Activated CD8-positive, alpha-beta memory T cell treated with anti-CD3 and anti-CD28 coated beads, Interleukin-2, amount 50 U/mL, for 48 hours (primary cell): ENCODE measurements around the gene TUNAR.
"Not testable (repeated sequence)": the region's sequence is repeated elsewhere in the genome, so short reads cannot be mapped to it uniquely, and the experiment has no call there.

Experiments used
- DNase-seq: peaks from one replicate; pipeline ENCODE4 v3.0.0-alpha.2; 2020

The TUNAR gene

GRCh38 chr14:95920769-95921438, 44.3 kb downstream of the TUNAR start:
- DNase-seq, result no peak

GRCh38 chr14:95922080-95922479, 45.4 kb downstream of the TUNAR start:
- no peak for DNase-seq

- no peak for DNase-seq
Observed at GRCh38 chr14:95928751-95929150, 52.1 kb downstream of the TUNAR start.

GRCh38 chr14:95931384-95931783, 54.8 kb downstream of the TUNAR start:
- no peak for DNase-seq

GRCh38 chr14:95935228-95935822, 58.7 kb downstream of the TUNAR start:
- no peak for DNase-seq

- DNase-seq, result no peak
Observed at GRCh38 chr14:95936041-95936440, 59.4 kb downstream of the TUNAR start.

- DNase-seq, result no peak
Observed at GRCh38 chr14:95939335-95939734, 62.7 kb downstream of the TUNAR start.

GRCh38 chr14:95941897-95942296, 65.3 kb downstream of the TUNAR start:
- DNase-seq, result no peak

GRCh38 chr14:95943699-95944098, 67.1 kb downstream of the TUNAR start:
- no peak for DNase-seq

- no peak for DNase-seq
Observed at GRCh38 chr14:95944462-95944861, 67.8 kb downstream of the TUNAR start.

GRCh38 chr14:95946867-95947266, 70.2 kb downstream of the TUNAR start:
- no peak for DNase-seq

- DNase-seq, result no peak
Observed at GRCh38 chr14:95948558-95948981, 71.9 kb downstream of the TUNAR start.

GRCh38 chr14:95951359-95951758, 74.7 kb downstream of the TUNAR start:
- DNase-seq, result no peak

GRCh38 chr14:95953111-95953724, 76.6 kb downstream of the TUNAR start:
- DNase-seq, result no peak

- DNase-seq, result no peak
Observed at GRCh38 chr14:95956601-95957460, 80.2 kb downstream of the TUNAR start.

GRCh38 chr14:95958105-95958504, 81.5 kb downstream of the TUNAR start:
- DNase-seq, result no peak

- no peak for DNase-seq
Observed at GRCh38 chr14:95959317-95959716, 82.7 kb downstream of the TUNAR start.

- DNase-seq, result no peak
Observed at GRCh38 chr14:95961481-95961880, 84.8 kb downstream of the TUNAR start.

- no peak for DNase-seq
Observed at GRCh38 chr14:95964901-95965300, 88.3 kb downstream of the TUNAR start.

GRCh38 chr14:95968048-95968447, 91.4 kb downstream of the TUNAR start:
- not testable (repeated sequence) for DNase-seq
